Mesendoderm (in vitro differentiated cells): ENCODE results near the gene CDC42EP3.

Experiments used
- DNase-seq: peaks from one replicate; pipeline ENCODE4 v3.0.0; 2013
- H2AK5ac ChIP-seq: 2 replicates; pipeline ENCODE4 v1.6.1; 2013; ENCODE audit warnings: low read length, inconsistent platforms
- H2BK120ac ChIP-seq: 2 replicates; pipeline ENCODE4 v1.6.1; 2013; ENCODE audit warnings: low read depth, mild to moderate bottlenecking, low read length, moderate library complexity, mixed read lengths
- H2BK15ac ChIP-seq: replicated peaks from 2 replicates; pipeline ENCODE4 v1.6.1; 2013; ENCODE audit warnings: low read depth, mild to moderate bottlenecking, moderate library complexity
- H2BK5ac ChIP-seq: 2 replicates; pipeline ENCODE4 v1.6.1; 2013; ENCODE audit warnings: low read length, inconsistent platforms
- H3K18ac ChIP-seq: 2 replicates; pipeline ENCODE4 v1.6.1; 2013; ENCODE audit warnings: mild to moderate bottlenecking, low read length, mixed read lengths
- H3K23ac ChIP-seq: one replicate; pipeline ENCODE4 v1.6.1; 2013; ENCODE audit warnings: low read length
- H3K27ac ChIP-seq: 2 replicates; pipeline ENCODE4 v1.5.1; 2013; ENCODE audit warnings: low read depth, mild to moderate bottlenecking, inconsistent platforms, low read length, moderate library complexity
- H3K27me3 ChIP-seq: 2 replicates; pipeline ENCODE4 v1.6.1; 2013; ENCODE audit warnings: low read length, control low read depth, mild to moderate bottlenecking, inconsistent platforms; ENCODE audit not compliant: insufficient read depth, poor library complexity
- H3K36me3 ChIP-seq: 2 replicates; pipeline ENCODE4 v1.6.1; 2013; ENCODE audit warnings: low read length, inconsistent platforms; ENCODE audit not compliant: control insufficient read depth, insufficient read depth
- H3K4ac ChIP-seq: one replicate; pipeline ENCODE4 v1.6.1; 2013; ENCODE audit warnings: low read depth, mild to moderate bottlenecking, low read length, moderate library complexity
- H3K4me1 ChIP-seq: 2 replicates; pipeline ENCODE4 v1.6.1; 2013; ENCODE audit warnings: low read depth, low read length, inconsistent platforms; ENCODE audit not compliant: control insufficient read depth
- H3K4me2 ChIP-seq: 2 replicates; pipeline ENCODE4 v1.6.1; 2013; ENCODE audit warnings: low read length
- H3K4me3 ChIP-seq: 2 replicates; pipeline ENCODE4 v1.5.1; 2013; ENCODE audit warnings: mild to moderate bottlenecking, low read length
- H3K56ac ChIP-seq: one replicate; pipeline ENCODE4 v1.6.1; 2013; ENCODE audit warnings: low read length
- H3K79me1 ChIP-seq: 2 replicates; pipeline ENCODE4 v1.6.1; 2013; ENCODE audit warnings: low read length, inconsistent platforms
- H3K79me2 ChIP-seq: 2 replicates; pipeline ENCODE4 v1.6.1; 2013; ENCODE audit warnings: mild to moderate bottlenecking, low read length; ENCODE audit not compliant: control insufficient read depth, insufficient read depth
- H3K9ac ChIP-seq: 2 replicates; pipeline ENCODE4 v1.6.1; 2013; ENCODE audit warnings: low read length, inconsistent platforms
- H4K5ac ChIP-seq: one replicate; pipeline ENCODE4 v1.6.1; 2013; ENCODE audit warnings: low read length
- H4K8ac ChIP-seq: one replicate; pipeline ENCODE4 v1.6.1; 2013; ENCODE audit warnings: low read depth, mild to moderate bottlenecking, control low read depth, low read length, moderate library complexity
- WGBS: extraction: QIAGEN DNeasy Blood & Tissue Kit; methylation state at CpG from one replicate; pipeline ENCODE4 v1.1.7; 2013; ENCODE audit warnings: low lambda C conversion rate, missing lambda C conversion rate; ENCODE audit not compliant: insufficient coverage; ENCODE audit errors: extremely low coverage; 5-methylcytosine and 5-hydroxymethylcytosine counted together

Gene CDC42EP3

DNA sequence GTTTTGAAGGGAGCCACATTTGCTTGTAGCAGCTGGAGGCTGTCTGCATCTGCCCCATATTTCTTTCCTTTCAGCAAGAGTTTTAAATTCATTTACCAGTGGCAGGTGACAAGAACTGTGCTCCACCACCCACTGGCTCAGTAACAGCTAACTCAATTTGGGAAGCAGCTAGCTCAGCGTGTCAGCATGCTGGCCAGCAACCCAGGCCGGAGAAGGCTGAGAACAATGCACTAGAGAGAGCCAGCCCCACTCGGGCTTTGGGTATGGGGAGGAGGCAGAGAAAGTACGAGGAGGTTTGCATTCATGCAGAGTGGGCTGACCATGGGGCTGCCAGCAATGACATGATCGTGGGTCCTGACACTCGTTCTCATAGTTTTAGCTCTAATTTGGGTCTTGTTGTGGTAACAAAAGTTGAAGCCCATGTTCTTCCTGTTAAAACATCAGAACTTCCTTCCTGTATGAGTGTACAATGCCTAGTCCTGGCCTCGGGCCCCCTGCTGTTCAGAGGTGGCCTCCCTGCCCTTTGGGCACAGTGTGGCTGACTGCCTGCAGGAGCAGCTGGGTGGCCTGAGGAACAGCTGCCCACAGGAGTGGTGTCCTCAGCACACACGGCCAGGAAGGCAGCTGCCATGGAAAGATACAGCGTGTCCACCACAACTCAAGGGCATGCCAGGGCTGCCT lies 23.0 kb downstream of the CDC42EP3 start:
- no peak overlapping the region for H3K4me2 ChIP-seq
- H3K79me2 ChIP-seq, result peaks cover 28% of the 10 kb centered on the region
- no peak overlapping the region for H3K18ac ChIP-seq
- H3K4me3 ChIP-seq, result no peak overlapping the region
- no peak overlapping the region for H2BK120ac ChIP-seq
- no peak overlapping the region for H2BK15ac ChIP-seq
- no peaks in the 10 kb centered on the region for H3K27me3 ChIP-seq
- peaks cover 31% of the 10 kb centered on the region for H3K79me1 ChIP-seq
- H3K4me1 ChIP-seq, result peaks cover 5% of the 10 kb centered on the region
- H4K8ac ChIP-seq, result no peak overlapping the region
- H3K27ac ChIP-seq, result no peak overlapping the region
- H4K5ac ChIP-seq, result no peak overlapping the region
- no peak overlapping the region for H2BK5ac ChIP-seq
- WGBS, result no CpG with 5 or more reads among the region's 9 CpGs
- H3K36me3 ChIP-seq, result no peaks in the 10 kb centered on the region
- no peak overlapping the region for H3K23ac ChIP-seq
- H3K4ac ChIP-seq, result no peak overlapping the region
- no peak overlapping the region for H3K56ac ChIP-seq
- H3K9ac ChIP-seq, result no peak overlapping the region
- H2AK5ac ChIP-seq, result no peak overlapping the region
- DNase-seq, result peak; percentile 27

DNA sequence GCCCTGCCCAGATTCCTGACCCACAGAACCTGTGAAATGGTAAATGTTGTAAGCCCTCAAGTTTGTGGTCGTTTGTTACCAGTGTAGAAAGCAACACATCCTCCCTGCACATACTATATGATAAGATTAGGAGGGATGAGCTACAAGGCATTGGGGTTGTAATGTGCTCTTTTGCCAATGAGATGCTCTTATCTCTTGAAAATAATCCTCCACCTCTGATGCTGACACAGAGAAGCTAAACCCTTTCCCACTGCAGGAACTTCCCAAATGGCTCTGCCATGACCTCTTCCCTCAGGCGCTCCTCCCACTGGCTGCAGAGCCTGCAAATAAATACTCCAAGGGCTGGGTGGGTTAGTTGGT lies 23.5 kb downstream of the CDC42EP3 start:
- Histone ChIP-seq H3K27ac (no peak overlapping the region), H3K79me1 (peaks cover 31% of the 10 kb centered on the region), H3K27me3 (no peaks in the 10 kb centered on the region)

DNA sequence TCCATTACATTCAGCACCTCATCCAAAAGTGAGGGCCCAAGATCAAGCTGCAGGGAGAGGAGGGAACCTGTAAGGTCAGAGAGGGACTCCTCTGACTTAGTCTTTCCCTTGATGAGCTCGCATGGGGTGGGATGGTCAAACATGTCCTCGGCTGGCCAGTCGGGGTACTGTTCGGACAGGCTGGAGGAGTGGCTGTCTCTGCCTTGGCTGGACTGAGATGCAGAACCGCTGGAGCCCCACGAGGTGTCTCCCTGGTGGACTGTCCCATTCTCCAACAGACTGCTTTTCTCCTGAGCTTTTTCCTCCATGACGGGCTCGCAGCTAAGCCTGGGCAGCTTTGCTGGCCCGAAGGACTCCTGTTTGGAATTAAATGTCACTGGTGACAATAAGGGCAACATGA lies 25.6 kb downstream of the CDC42EP3 start:
- Histone ChIP-seq H3K36me3 (no peaks in the 10 kb centered on the region), H3K9ac (no peak overlapping the region), H3K79me1 (peaks cover 24% of the 10 kb centered on the region), H4K5ac (no peak overlapping the region), H3K56ac (no peak overlapping the region), H2BK5ac (no peak overlapping the region), H3K27ac (no peak overlapping the region), H3K79me2 (peaks cover 17% of the 10 kb centered on the region), H3K4me1 (no peaks in the 10 kb centered on the region), H3K4me3 (no peak overlapping the region), H3K4ac (no peak overlapping the region), H4K8ac (no peak overlapping the region), H3K27me3 (no peaks in the 10 kb centered on the region), H2BK120ac (no peak overlapping the region), H3K18ac (no peak overlapping the region), H2AK5ac (no peak overlapping the region), H3K4me2 (no peak overlapping the region), H2BK15ac (no peak overlapping the region), H3K23ac (no peak overlapping the region)
- WGBS, result no CpG with 5 or more reads among the region's 9 CpGs
- DNase-seq, result no peak

More for the DNA sequence above, 23.5 kb downstream of the CDC42EP3 start:
- no peak overlapping the region for H2BK120ac ChIP-seq
- H2AK5ac ChIP-seq, result no peak overlapping the region
- H3K4ac ChIP-seq, result no peak overlapping the region
- no peak overlapping the region for H3K18ac ChIP-seq
- H3K4me1 ChIP-seq, result peaks cover 3% of the 10 kb centered on the region
- no peak for DNase-seq
- peaks cover 26% of the 10 kb centered on the region for H3K79me2 ChIP-seq
- WGBS, result no CpG with 5 or more reads among the region's 2 CpGs
- H3K36me3 ChIP-seq, result no peaks in the 10 kb centered on the region
- no peak overlapping the region for H3K23ac ChIP-seq
- H4K8ac ChIP-seq, result no peak overlapping the region
- H3K4me3 ChIP-seq, result no peak overlapping the region
- no peak overlapping the region for H2BK15ac ChIP-seq
- H3K4me2 ChIP-seq, result no peak overlapping the region
- no peak overlapping the region for H3K9ac ChIP-seq
- H3K56ac ChIP-seq, result no peak overlapping the region
- no peak overlapping the region for H2BK5ac ChIP-seq
- H4K5ac ChIP-seq, result no peak overlapping the region

DNA sequence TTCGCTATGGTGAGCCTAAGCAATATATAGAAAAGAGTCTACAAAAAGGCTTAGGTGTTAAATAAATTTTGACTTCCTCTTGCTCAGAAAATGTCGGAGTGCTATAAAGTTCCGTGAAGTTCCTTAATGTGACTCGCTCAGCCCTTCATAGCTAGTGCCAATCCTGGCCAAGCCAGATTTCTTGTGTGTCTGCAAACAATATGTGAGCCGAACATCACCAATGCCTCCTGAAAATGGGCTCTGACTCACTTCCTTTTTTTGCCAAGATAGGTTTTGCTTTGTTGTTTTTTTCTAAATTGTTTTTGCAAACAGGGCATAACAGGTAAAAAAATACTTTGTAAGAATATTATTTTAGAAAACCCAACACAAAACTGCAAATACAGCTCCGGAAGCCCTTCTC lies 26.1 kb downstream of the CDC42EP3 start:
- H4K5ac ChIP-seq, result no peak overlapping the region
- no peak overlapping the region for H3K56ac ChIP-seq
- H4K8ac ChIP-seq, result no peak overlapping the region
- H3K4me3 ChIP-seq, result no peak overlapping the region
- no peak overlapping the region for H2BK120ac ChIP-seq
- H2BK15ac ChIP-seq, result no peak overlapping the region
- no peaks in the 10 kb centered on the region for H3K4me1 ChIP-seq
- no peak overlapping the region for H3K18ac ChIP-seq
- H3K4ac ChIP-seq, result no peak overlapping the region
- no peak overlapping the region for H2BK5ac ChIP-seq
- no CpG with 5 or more reads among the region's 6 CpGs for WGBS
- H3K79me1 ChIP-seq, result peaks cover 19% of the 10 kb centered on the region
- H3K27me3 ChIP-seq, result no peaks in the 10 kb centered on the region
- no peak overlapping the region for H3K23ac ChIP-seq
- peaks cover 12% of the 10 kb centered on the region for H3K79me2 ChIP-seq
- DNase-seq, result no peak
- no peak overlapping the region for H3K27ac ChIP-seq
- no peak overlapping the region for H3K9ac ChIP-seq
- no peak overlapping the region for H3K4me2 ChIP-seq
- H3K36me3 ChIP-seq, result no peaks in the 10 kb centered on the region
- no peak overlapping the region for H2AK5ac ChIP-seq

DNA sequence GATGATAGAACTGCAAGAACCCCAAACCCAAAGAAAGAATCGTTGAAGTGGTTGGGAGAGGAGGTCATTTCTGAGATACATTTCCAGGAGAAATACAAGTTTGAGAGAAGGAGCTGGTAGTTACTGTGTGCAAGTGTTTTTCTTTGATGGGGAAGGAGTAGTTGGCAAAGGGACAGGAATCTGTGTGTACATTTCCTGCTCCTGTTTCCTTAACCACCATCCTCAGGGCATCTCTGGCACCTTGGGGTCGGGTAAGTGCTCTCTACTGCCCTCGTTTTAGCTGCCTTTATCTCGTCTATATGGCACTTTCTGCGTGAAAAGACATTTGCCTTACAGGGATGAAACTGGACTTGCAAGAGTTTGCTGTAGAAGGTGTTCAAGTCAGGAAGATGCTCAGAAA lies 27.3 kb downstream of the CDC42EP3 start:
- Histone ChIP-seq H3K27ac (no peak overlapping the region), H4K5ac (no peak overlapping the region), H3K79me1 (peaks cover 14% of the 10 kb centered on the region), H3K9ac (no peak overlapping the region), H3K18ac (no peak overlapping the region), H3K23ac (no peak overlapping the region), H4K8ac (no peak overlapping the region), H2BK5ac (no peak overlapping the region), H2BK120ac (no peak overlapping the region), H2AK5ac (no peak overlapping the region), H3K56ac (no peak overlapping the region), H2BK15ac (no peak overlapping the region), H3K79me2 (peaks cover 6% of the 10 kb centered on the region), H3K4me2 (no peak overlapping the region), H3K4ac (no peak overlapping the region), H3K4me1 (no peaks in the 10 kb centered on the region), H3K36me3 (no peaks in the 10 kb centered on the region), H3K27me3 (no peaks in the 10 kb centered on the region), H3K4me3 (no peak overlapping the region)
- no CpG with 5 or more reads among the region's 5 CpGs for WGBS
- no peak for DNase-seq

DNA sequence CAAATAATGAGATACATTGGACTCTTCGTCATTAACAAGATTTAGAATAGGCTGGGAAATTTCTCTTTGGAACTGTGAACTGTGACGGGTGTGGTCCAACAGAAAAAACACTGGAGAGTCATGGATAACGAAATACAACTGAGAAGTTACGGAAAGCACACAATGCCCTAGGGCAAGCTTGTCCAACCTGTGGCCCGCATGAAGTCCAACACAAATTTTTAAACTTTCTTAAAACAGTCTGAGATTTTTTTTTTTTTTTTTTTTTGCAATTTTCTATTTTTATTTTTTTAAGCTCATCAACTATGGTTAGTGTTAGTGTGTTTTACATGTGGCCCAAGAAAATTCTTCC lies 27.7 kb downstream of the CDC42EP3 start:
- H2AK5ac ChIP-seq, result no peak overlapping the region
- H4K8ac ChIP-seq, result no peak overlapping the region
- no peak overlapping the region for H2BK5ac ChIP-seq
- H3K9ac ChIP-seq, result no peak overlapping the region
- H3K18ac ChIP-seq, result no peak overlapping the region
- no peak overlapping the region for H3K23ac ChIP-seq
- H2BK120ac ChIP-seq, result no peak overlapping the region
- no peak overlapping the region for H2BK15ac ChIP-seq
- H3K4me1 ChIP-seq, result no peaks in the 10 kb centered on the region
- H3K4ac ChIP-seq, result no peak overlapping the region
- no peak for DNase-seq
- H3K4me3 ChIP-seq, result no peak overlapping the region
- H3K56ac ChIP-seq, result no peak overlapping the region
- H3K79me1 ChIP-seq, result peaks cover 13% of the 10 kb centered on the region
- no peaks in the 10 kb centered on the region for H3K36me3 ChIP-seq
- no CpG with 5 or more reads among the region's 5 CpGs for WGBS
- no peak overlapping the region for H3K4me2 ChIP-seq
- H3K27ac ChIP-seq, result no peak overlapping the region
- no peak overlapping the region for H4K5ac ChIP-seq
- H3K79me2 ChIP-seq, result peaks cover 4% of the 10 kb centered on the region
- no peaks in the 10 kb centered on the region for H3K27me3 ChIP-seq
